ENCODE measurements around the gene KDM6A.

The KDM6A gene

GRCh38 chrX:44896876-44897186 lies 23.8 kb downstream of the KDM6A start:
- in situ Hi-C loops (cut with HindIII; ENCODE audit: low pct_ligation_motif_present, low sequenced_read_pairs), result no loop called here
- H3K4me3 ChIP-seq (ENCODE audit: low read depth, low read length), result no peak overlapping the region
- TF ChIP-seq, protein P1, sequence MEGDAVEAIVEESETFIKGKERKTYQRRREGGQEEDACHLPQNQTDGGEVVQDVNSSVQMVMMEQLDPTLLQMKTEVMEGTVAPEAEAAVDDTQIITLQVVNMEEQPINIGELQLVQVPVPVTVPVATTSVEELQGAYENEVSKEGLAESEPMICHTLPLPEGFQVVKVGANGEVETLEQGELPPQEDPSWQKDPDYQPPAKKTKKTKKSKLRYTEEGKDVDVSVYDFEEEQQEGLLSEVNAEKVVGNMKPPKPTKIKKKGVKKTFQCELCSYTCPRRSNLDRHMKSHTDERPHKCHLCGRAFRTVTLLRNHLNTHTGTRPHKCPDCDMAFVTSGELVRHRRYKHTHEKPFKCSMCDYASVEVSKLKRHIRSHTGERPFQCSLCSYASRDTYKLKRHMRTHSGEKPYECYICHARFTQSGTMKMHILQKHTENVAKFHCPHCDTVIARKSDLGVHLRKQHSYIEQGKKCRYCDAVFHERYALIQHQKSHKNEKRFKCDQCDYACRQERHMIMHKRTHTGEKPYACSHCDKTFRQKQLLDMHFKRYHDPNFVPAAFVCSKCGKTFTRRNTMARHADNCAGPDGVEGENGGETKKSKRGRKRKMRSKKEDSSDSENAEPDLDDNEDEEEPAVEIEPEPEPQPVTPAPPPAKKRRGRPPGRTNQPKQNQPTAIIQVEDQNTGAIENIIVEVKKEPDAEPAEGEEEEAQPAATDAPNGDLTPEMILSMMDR (IDR thresholded peaks at IDR 0.05; ENCODE audit: low read depth, low read length, missing control alignments), result no peak
- no peaks in the 10 kb centered on the region for H3K27me3 ChIP-seq (replicated peaks)
- no peaks in the 10 kb centered on the region for H3K36me3 ChIP-seq (replicated peaks)
- H3K27ac ChIP-seq, result no peak overlapping the region
- no peak for DNase-seq

- in situ Hi-C loops (cut with HindIII; ENCODE audit: low pct_ligation_motif_present, low sequenced_read_pairs), result no loop called here
- Histone ChIP-seq H3K36me3 (replicated peaks) (no peaks in the 10 kb centered on the region), H3K27me3 (replicated peaks) (no peaks in the 10 kb centered on the region), H3K27ac (no peak overlapping the region), H3K4me3 (ENCODE audit: low read depth, low read length) (no peak overlapping the region)
- TF ChIP-seq, protein P1 (IDR thresholded peaks at IDR 0.05; ENCODE audit: low read depth, low read length, missing control alignments), result no peak
- DNase-seq, result no peak
Observed at GRCh38 chrX:44897539-44897938, 24.6 kb downstream of the KDM6A start.

DNA sequence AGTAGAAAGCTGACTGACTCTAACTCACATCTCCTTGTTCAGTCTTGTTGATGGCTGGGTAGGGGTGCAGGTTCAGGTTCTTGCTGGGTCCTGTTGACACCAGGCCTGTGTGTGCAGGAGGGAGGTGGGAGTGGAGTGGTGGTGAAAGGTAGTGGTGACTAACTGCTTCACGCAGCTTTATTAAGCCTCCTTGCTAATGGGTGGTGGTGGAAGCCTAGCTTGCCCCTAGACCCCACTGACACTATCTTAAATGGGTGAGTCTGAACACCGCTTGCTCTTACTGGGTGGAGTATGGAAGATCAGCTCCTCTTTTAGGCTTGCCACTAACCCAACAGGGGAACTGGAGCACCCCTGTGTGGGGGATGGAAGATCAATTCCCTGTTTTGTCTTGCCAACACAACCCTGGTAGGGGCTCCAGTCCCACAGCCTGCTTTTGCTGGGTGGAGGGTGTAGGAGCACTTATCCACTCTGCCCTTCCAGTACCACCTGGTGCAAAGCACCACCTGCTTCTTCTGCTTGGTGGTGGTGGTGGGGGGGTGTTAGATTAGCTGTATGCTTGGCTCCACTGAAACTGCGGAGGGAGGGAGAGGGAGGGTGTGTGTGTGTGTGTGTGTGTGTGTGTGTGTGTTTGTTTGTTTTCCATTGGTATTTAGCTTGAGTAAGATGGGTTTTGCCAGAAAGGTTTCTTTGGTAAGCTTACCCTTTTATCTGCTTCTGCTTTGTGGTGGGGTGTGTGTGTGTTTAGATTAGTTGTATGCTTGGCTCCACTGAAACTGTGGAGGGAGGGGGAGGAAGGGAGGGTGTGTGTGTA lies 25.6 kb downstream of the KDM6A start:
- no peak for DNase-seq
- in situ Hi-C loops (cut with HindIII; ENCODE audit: low pct_ligation_motif_present, low sequenced_read_pairs), result no loop called here
- no peak overlapping the region for H3K27ac ChIP-seq
- H3K36me3 ChIP-seq (replicated peaks), result no peaks in the 10 kb centered on the region
- TF ChIP-seq, protein P1 (IDR thresholded peaks at IDR 0.05; ENCODE audit: low read depth, low read length, missing control alignments), result no peak
- no peak overlapping the region for H3K4me3 ChIP-seq (ENCODE audit: low read depth, low read length)
- no peaks in the 10 kb centered on the region for H3K27me3 ChIP-seq (replicated peaks)

GRCh38 chrX:44899946-44900345 lies 27.0 kb downstream of the KDM6A start:
- no peaks in the 10 kb centered on the region for H3K36me3 ChIP-seq (replicated peaks)
- TF ChIP-seq, protein P1 (IDR thresholded peaks at IDR 0.05; ENCODE audit: low read depth, low read length, missing control alignments), result no peak
- in situ Hi-C loops (cut with HindIII; ENCODE audit: low pct_ligation_motif_present, low sequenced_read_pairs), result no loop called here
- no peaks in the 10 kb centered on the region for H3K27me3 ChIP-seq (replicated peaks)
- no peak for DNase-seq
- H3K4me3 ChIP-seq (ENCODE audit: low read depth, low read length), result no peak overlapping the region
- no peak overlapping the region for H3K27ac ChIP-seq

- peak overlapping the region; percentile 35 for H3K27ac ChIP-seq
- peak; percentile 81 for DNase-seq
- no peaks in the 10 kb centered on the region for H3K36me3 ChIP-seq (replicated peaks)
- H3K4me3 ChIP-seq (ENCODE audit: low read depth, low read length), result no peak overlapping the region
- no peaks in the 10 kb centered on the region for H3K27me3 ChIP-seq (replicated peaks)
- in situ Hi-C loops (cut with HindIII; ENCODE audit: low pct_ligation_motif_present, low sequenced_read_pairs), result no loop called here
- TF ChIP-seq, protein P1 (IDR thresholded peaks at IDR 0.05; ENCODE audit: low read depth, low read length, missing control alignments), result no peak
Observed at GRCh38 chrX:44903107-44903506, 30.1 kb downstream of the KDM6A start.

Measured in brain microvascular endothelial cell (primary cell).